ENCODE data around the gene RTN4RL1.
"Not testable (repeated sequence)": the region's sequence is repeated elsewhere in the genome, so short reads cannot be mapped to it uniquely, and the experiment has no call there.

Gene RTN4RL1

DNA sequence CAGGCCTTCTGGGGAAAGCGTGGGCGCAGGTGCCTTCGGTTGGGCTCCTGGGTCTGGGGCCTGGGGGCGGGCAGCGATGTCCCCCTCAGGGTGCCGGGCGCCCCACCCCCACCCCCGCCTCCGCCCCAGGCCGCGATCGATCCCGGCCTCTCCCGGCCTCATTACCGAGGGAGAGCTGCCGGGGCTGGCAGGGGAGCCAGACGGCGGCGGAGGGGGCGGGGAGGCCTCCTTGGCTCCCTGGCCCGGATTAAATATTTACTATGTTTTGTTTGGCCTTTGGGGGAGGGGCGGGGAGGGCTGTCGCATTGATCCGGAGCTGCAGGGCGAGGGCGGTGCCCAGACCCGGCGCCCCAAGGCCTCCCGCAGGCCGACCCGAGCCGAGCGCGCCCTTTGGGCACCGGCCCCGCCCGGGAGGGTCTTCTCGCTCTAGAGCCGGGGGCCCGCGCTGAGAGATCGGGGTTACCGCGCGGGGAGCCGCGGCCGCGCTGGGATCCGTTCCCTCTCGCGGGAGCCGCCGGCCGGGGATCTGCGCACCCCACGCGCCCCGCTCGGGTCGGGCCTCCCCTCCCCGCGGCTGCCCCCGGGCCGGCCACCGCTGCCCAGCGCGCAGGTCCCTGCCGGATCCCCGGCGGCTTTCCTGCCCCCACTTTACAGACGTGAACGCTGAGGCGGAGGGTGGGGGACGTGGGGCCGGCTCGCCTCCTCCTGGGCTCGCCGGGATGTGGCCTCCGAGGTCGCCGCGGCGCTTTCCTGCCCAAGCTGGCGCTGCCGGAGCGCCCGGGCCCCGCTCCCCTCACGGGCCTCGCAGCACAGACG lies 27.0 kb downstream of the RTN4RL1 start:
- DNase-seq: no peak

DNA sequence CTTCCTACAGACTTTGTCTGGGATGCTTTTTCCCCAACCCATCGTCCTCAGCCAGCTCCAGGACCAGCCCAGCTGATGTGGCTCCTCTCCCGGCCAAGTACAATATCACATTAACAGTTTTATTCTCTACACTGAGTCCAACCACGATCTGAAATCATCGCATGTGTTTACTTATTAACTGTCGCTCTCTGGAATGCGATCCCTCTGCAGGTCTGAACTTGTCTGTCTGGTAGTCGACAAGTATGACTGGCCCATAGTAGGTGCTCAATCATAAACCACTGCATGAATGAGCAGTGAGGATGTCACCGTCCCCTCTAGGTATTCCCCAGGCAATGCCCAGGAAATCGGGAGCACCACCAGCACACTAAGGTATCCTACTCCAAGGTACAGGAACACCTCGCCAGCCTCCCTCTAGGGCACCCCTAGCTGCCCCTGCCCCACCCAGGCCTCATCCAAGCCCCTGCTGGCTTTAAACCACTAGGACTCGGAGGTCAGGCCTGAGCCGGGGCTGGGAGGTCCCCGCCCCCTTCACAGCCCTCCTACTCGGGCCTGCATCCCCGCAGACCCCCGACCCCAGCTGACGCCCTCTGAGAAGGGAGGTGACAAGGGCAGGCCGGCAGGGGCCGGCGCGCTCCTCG lies 27.7 kb downstream of the RTN4RL1 start:
- DNase-seq: no peak

GRCh38 chr17:1996800-1997288 lies 28.3 kb downstream of the RTN4RL1 start:
- DNase-seq: no peak

DNA sequence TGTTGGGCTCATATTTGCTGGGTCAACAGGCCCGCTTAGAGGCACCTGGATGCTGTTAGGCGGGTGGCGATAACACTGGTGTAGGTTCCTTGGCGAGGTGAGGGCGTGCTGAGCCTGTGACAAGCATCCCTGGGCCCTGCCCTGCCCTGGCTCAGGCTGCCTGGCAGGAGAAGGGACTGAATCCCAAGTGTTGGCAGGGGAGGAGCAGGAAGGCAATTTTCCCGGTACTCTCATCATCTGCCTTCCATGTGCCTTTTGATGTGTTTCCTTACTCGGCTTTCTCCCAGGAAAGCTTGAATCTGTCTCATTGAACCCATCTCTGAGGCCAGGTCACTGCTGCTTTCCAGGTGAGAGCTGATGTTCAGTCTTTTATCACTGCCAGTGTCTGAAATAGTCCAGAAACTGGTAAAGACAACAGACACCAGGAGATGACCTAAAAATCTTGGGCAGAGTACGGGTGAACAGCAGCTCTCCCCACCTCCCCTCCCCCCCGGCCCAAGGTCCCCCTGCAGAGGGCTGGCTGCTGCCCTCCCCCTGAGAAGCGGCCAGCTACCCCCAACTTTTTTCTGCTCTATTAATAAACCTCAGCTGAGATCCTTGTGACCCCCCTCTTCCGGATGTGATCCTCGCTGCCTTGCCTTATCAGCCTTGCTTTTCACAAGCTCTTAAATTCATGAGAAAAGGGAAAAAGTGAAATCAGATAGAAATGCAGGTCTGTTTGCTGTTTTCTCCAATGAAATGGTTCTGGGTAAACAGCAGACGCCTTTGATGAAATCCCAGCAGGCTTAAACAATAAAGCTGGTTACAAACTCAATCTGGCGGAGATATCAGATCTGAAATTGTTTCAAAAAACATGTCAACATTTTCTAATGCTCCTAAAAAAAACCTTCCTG lies 29.0 kb downstream of the RTN4RL1 start:
- DNase-seq: no peak

GRCh38 chr17:1995321-1995892 lies 29.7 kb downstream of the RTN4RL1 start:
- DNase-seq: no peak

DNA sequence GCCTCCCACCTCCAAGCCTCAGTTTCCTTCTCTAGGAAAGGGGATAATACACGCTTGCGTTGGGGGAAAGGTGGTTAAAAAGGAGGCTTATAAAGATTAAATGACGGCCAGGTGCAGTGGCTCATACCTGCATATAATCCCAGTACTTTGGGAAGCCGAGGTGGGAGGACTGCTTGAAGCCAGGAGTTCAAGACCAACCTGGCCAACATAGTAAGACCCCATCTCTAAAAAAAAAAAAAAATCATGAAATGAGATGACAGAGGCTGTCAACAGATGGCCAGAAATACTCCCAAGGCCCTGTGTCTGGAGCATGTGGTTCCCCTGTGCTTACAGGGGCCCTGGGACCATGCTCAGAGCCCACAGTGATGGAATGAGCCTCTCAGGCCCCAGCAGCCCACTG lies 30.4 kb downstream of the RTN4RL1 start:
- no peak for DNase-seq

- no peak for DNase-seq
These were observed 32.6 kb downstream of the RTN4RL1 start for GRCh38 chr17:1992541-1992940.

DNA sequence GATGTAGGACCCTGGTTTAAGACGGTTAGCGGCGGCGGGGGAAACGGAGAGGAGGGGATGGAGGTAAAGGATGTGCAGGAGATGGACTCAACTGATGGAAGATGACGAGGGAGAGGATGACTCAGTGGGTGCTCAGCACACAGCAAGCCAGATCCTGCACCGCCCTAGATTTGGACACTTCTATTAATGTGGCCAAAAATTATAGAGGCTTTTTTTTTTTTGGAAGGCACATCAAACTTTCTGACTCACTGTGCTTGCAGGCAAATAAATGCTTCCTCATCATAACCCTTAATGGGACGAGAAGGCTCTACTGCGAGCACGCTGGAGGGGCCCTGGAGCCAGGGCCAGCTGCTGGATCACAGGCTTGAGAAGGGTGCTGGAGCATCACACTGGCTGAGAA lies 36.0 kb downstream of the RTN4RL1 start:
- no peak for DNase-seq

DNA sequence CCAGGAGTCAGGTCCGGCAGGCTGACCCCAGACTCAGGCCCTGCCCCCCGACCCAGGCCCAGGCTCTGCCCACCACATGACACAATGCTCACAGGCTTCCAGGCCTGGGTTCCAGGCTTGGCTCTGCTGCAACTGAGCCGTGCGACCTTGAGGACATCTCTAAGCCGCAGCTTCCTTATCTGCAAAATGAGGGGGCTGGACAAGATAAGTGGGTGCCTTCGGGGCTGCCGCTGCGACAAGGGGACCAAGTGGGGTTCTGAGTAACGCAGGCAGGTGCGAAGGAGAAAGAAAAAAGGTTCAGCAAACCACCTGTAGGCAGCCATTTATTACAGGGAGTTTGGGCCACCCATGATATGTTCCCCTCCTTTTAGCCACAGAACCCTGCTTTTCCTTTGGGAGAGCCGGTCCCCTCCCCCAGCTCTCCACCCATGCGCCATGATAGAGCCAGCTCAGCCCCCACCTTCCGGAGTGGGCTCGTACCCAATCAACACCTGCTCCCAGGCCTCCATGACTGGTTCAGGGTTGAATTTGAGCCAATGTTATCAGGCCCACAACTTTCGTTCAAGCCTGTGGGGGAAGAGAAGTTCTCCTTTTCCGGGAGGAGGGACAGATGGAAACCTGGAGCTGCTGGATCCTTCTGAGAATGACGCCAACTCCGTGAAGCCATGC lies 38.2 kb downstream of the RTN4RL1 start:
- DNase-seq: no peak

- DNase-seq: no peak
These were observed 39.4 kb downstream of the RTN4RL1 start for GRCh38 chr17:1985686-1986085.

- no peak for DNase-seq
These were observed 40.0 kb downstream of the RTN4RL1 start for GRCh38 chr17:1985093-1985492.

- not testable (repeated sequence) for DNase-seq
These were observed 42.3 kb downstream of the RTN4RL1 start for GRCh38 chr17:1982793-1983366.

DNA sequence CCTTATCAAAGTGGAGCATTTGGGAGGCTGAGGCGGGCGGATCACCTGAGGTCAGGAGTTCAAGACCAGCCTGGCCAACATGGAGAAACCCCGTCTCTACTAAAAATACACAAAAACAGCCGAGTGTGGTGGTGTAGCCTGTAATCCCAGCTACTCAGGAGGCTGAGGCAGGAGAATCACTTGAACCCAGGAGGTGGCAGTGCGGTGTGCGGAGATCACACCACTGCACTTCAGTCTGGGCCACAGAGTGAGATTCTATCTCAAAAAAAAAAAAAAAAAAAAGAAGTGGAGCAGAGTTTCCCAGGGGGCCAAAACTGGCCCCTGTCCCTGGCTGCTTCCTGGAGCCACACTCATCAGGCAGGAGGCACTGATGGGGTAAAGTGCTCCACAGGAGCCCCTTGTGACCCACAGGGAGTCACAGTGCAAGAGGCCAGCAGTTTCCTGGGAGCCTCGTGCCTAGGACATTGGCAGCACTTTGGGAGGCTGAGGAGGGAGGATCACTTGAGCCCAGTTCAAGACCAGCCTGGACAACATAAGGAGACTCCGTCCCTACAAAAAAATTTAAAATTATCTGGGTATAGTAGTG lies 44.4 kb downstream of the RTN4RL1 start:
- no peak for DNase-seq

DNA sequence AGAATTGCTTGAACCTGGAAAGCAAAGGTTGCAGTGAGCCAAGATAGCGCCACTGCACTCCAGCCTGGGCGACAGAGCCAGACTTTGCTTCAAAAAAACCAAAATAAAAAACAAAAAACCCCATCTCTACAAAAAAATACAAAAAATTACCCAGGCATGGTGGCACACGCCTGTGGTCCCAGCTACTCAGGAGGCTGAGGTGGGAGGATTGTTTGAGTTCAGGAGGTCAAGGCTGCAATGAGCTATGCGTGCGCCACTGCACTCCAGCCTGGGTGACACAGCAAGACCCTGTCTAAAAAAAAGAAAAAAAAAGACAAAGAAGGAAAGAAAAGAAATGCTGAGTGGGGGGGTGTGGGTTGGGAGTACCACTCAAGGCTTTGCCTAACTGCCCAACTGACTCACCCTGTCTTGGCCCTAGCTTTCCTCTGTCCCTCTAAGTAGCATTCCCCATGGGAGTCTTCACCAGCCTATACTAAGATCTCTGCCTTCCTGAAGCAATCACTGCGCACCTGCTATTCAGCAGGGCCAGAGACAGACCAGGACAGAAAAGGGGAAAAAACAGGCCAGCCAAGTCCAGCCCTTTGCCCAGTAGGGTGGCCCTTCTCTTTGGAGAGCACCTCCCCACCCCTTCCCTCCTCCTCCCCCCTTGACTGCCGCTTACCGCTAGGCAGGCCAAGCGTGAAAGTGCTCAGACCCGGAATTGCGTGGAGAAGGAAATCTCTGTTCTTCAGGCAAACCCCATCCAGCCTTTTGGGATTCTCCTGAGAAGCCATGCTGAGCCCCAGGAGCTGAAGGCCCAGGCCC lies 45.8 kb downstream of the RTN4RL1 start:
- no peak for DNase-seq

- DNase-seq: no peak
These were observed 46.7 kb downstream of the RTN4RL1 start for GRCh38 chr17:1978396-1978949.

GRCh38 chr17:1977583-1978395 lies 47.3 kb downstream of the RTN4RL1 start:
- no peak for DNase-seq

DNA sequence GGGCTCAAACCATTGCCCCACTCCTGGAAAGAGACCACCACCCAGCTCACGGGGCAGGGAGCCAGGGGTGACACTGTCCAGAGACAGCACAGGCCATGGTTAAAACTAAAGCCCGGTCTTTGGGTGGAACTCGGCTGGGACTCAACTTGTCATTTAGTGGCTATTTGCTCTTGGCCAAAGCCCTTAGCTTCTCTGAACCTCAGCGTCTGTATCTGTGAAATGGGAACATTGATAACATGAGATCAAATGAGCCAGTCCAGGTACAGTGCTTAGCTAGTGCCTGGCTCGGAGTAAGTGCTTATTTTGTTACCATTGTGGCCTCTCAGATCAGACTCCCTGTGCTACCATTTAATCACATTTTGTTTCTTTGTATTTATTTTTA lies 48.5 kb downstream of the RTN4RL1 start:
- DNase-seq: no peak

DNA sequence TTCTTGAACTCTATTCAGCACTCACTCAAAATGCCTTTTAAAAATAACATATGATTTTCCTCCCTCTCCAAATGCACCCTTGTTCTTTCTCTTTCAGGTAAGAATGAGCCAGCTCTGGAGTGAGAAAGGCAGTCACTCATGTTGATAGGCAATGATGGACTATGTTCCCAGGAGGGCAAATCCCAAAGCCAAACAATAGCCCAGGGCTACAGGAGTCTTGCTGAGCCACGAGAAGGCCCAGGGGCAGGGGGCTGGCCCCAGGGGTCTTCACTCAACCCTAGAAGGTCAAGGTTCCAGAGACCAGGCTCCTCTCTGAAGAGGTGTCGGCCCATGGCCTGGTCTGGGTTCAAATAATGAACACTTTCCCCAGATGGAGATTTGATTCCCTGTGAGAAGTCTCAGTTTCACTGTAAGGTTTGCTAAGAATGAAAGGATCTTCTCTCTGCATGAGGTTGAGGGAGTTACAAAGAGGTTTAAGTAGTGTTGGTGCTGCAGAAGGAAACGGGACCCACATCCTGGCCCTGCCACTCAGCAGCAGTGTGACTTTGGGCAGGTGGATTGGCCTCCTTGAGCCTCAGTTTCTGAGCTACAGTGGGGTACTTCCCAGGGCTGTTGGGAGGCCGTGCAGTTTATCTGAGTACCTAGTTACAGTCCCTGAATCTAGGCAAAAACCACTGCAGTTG lies 49.0 kb downstream of the RTN4RL1 start:
- no peak for DNase-seq

DNA sequence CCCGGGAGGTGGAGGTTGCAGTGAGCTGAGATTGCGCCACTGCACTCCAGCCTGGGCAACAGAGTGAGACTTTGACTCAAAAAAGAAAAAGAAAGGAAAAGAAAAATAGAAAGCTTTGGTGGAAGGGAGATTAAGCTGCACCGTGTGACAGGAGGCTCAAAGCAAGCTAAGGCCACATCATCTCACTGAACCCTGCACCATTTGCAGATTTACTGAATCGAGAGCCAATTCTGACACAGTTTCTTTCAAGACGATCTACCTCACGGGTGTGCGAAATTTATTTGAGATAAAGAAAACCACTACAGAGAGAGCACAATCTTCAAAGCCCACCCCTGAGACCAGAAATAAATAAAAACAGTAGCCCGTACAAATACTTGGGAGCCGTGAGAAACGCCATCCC lies 49.6 kb downstream of the RTN4RL1 start:
- DNase-seq: no peak
